Prostate gland (tissue), 2 donors: ENCODE data around the gene BCKDK. TPM values are rescaled to one million over a fixed set of nuclear protein-coding genes. Genes with fewer than 3 reads are reported as not detected.

Experiments
- DNase-seq: peaks from one replicate; pipeline ENCODE4 v3.0.0-alpha.2; 2019; ENCODE audit warnings: low spot score
- H3K27ac ChIP-seq, 2 donors: fragments of 200-600 bp; sonication (generic); 2 replicates each; pipeline ENCODE4 v1.5.1; 2017 to 2019
- H3K27me3 ChIP-seq: fragments of 200-600 bp; sonication (generic); replicated peaks from 2 replicates; pipeline ENCODE4 v1.5.1; 2019; ENCODE audit not compliant: insufficient read depth
- H3K36me3 ChIP-seq, 2 donors: fragments of 200-600 bp; sonication (generic); 1 replicate in 1 of 2; 2 replicates in 1 of 2; pipeline versions ENCODE4 v1.5.1 to v1.8.1; 2017 to 2019
- H3K4me1 ChIP-seq: fragments of 200-600 bp; sonication (generic); replicated peaks from 2 replicates; pipeline ENCODE4 v1.5.1; 2019
- H3K4me3 ChIP-seq, 2 donors: fragments of 200-600 bp; sonication (generic); 2 replicates each; pipeline ENCODE4 v1.5.1; 2017 to 2019
- H3K9me3 ChIP-seq: fragments of 200-600 bp; sonication (generic); 2 replicates; pipeline ENCODE4 v1.5.1; 2017
- POLR2A ChIP-seq: fragments of 450-650 bp; IDR thresholded peaks from one replicate; pipeline ENCODE4 v1.6.1; 2016; ENCODE audit warnings: antibody characterized with exemption, mild to moderate bottlenecking
- POLR2AphosphoS5 ChIP-seq: sonication (generic); formaldehyde crosslinking; IDR thresholded peaks from one replicate; pipeline ENCODE4 v1.6.1; 2017; ENCODE audit warnings: antibody characterized with exemption
- WGBS: methylation state at CpG from one replicate; pipeline ENCODE4 v1.1.5; 2018; 5-methylcytosine and 5-hydroxymethylcytosine counted together
- intact Hi-C: fragments of 100-400 bp; cut with DNase I; formaldehyde crosslinking; loops from one replicate; pipeline ENCODE4 v1.14.2; 2022
- total RNA-seq, 2 donors: library from RNA; depleted of rRNA; stranded (reverse); fragments of >200 nt; gene quantifications; one replicate each; pipeline ENCODE4 v1.1.0, GENCODE V29; 2016
- TF ChIP-seq, protein P1 (sequence below), 4 experiments: fragments of 200-600 bp in 2 of 4; fragments of 450-650 bp in 2 of 4; sonication (generic) in 2 of 4; IDR thresholded peaks; 1 replicate in 3 of 4; 2 replicates in 1 of 4; pipeline ENCODE4 v1.5.1; 2016 to 2019; ENCODE audit warnings: antibody characterized with exemption in 4 of 4, mild to moderate bottlenecking in 2 of 4, moderate library complexity in 2 of 4

The BCKDK gene
- total RNA-seq, 2 donors from 2014 or later = 78.5 to 80.6 TPM

GRCh38 chr16:31081428-31082351 lies 26.5 kb upstream of the BCKDK start:
- intact Hi-C loops = no loop called here
- Histone ChIP-seq H3K9me3 (no peaks in the 10 kb centered on the region), H3K36me3 (peaks cover 4 to 36% of the 10 kb centered on the region in 2 donors), H3K27me3 (no peaks in the 10 kb centered on the region), H3K4me1 (no peaks in the 10 kb centered on the region), H3K4me3 (no peak overlapping the region), H3K27ac (no peak overlapping the region)
- no peak for DNase-seq
- TF ChIP-seq, protein P1, sequence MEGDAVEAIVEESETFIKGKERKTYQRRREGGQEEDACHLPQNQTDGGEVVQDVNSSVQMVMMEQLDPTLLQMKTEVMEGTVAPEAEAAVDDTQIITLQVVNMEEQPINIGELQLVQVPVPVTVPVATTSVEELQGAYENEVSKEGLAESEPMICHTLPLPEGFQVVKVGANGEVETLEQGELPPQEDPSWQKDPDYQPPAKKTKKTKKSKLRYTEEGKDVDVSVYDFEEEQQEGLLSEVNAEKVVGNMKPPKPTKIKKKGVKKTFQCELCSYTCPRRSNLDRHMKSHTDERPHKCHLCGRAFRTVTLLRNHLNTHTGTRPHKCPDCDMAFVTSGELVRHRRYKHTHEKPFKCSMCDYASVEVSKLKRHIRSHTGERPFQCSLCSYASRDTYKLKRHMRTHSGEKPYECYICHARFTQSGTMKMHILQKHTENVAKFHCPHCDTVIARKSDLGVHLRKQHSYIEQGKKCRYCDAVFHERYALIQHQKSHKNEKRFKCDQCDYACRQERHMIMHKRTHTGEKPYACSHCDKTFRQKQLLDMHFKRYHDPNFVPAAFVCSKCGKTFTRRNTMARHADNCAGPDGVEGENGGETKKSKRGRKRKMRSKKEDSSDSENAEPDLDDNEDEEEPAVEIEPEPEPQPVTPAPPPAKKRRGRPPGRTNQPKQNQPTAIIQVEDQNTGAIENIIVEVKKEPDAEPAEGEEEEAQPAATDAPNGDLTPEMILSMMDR (IDR thresholded peaks at IDR 0.05) = no peak
- TF ChIP-seq POLR2AphosphoS5 = no peak
- no peak for TF ChIP-seq POLR2A
- 75% methylated on average over 23 of the region's 26 CpGs for WGBS

DNA sequence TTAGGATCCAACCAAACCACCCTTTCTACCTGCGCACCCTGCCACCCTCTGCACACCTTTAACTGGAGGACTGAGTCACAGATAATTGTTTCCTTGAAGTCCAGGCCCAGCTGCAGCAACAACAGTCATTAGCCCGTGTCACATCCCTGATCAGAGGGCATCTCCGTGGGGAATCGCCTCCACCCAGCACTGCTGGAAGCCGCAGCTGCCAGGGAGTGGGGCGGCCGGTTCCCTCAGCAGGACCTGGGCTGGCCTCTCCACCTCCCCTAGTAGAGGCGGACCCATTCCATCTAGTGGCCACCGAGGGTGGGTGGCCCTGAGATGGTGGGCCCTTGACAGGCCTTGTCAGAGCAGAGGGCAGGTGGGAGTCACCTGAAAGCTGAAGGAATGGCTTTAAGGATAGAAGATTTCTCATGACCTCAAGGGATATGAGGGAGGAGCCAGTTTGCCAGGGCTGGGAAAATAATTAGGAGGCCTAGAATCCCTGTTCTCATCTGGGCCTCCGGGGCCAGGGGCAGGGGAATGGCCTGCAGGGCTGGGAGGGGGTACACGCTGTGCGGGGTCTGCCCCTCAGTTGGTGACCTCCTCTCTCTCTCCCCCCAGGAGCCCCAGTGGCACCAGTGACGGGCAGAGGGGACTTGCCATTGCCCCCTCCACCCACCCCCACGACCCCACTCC lies 25.7 kb upstream of the BCKDK start:
- no peaks in the 10 kb centered on the region for H3K9me3 ChIP-seq
- H3K27me3 ChIP-seq = no peaks in the 10 kb centered on the region
- no peak overlapping the region for H3K4me3 ChIP-seq
- peaks cover 0 to 28% of the 10 kb centered on the region in 2 donors for H3K36me3 ChIP-seq
- intact Hi-C loops = no loop called here
- no peaks in the 10 kb centered on the region for H3K4me1 ChIP-seq
- TF ChIP-seq POLR2A (no peak), POLR2AphosphoS5 (no peak)
- TF ChIP-seq, protein P1 (IDR thresholded peaks at IDR 0.05) = no peak
- H3K27ac ChIP-seq = no peak overlapping the region
- no peak for DNase-seq
- WGBS = 79% methylated on average over 14 of the region's 14 CpGs

DNA sequence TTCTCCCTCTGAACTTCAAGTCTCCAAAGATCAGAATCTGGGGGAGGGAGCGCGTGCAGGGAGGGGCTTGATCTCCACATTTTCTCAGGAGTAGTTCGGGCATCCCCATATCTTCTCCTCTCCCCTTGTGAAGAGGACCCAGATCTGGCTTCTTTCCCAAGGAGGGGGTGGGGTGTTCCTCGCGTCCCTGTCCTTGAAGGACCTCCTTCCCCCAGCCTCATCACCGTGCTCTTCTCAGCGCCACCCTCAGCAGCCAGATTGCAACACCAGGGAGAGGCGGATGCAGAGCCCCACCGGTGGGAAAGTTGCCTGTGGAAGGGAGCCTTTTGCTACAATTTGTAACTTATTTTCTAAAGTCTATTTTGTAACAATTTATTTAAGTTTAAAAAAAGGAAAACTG lies 25.1 kb upstream of the BCKDK start:
- no peak for TF ChIP-seq POLR2A
- H3K36me3 ChIP-seq = peaks cover 0 to 22% of the 10 kb centered on the region in 2 donors
- no peak overlapping the region for H3K27ac ChIP-seq
- DNase-seq = no peak
- intact Hi-C loops = no loop called here
- H3K27me3 ChIP-seq = no peaks in the 10 kb centered on the region
- H3K4me3 ChIP-seq = no peak overlapping the region
- WGBS = 70% methylated on average over 9 of the region's 9 CpGs
- H3K4me1 ChIP-seq = no peaks in the 10 kb centered on the region
- H3K9me3 ChIP-seq = no peaks in the 10 kb centered on the region

DNA sequence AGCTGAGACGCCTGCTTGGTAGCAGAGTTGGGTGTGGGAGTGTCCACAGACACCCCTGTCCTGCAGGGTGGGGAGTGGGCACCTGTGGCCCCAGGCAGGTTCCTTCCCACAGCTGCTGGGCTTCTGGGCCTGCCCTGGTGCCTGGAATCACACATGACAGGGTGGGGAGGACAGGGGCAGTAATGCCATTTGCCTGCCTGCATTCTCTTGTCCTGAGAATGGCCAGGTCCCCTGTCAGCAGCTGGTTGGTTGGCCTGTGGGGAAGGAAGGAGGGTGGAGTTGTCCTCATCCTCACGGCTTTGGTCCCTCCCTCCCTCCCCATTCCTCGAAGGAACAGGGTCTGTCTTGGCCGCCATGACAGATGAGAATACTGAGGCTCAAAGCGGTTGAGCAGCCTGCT lies 24.6 kb upstream of the BCKDK start:
- Histone ChIP-seq H3K9me3 (no peaks in the 10 kb centered on the region), H3K27me3 (no peaks in the 10 kb centered on the region), H3K27ac (no peak overlapping the region), H3K36me3 (peaks cover 0 to 17% of the 10 kb centered on the region in 2 donors), H3K4me1 (no peaks in the 10 kb centered on the region), H3K4me3 (no peak overlapping the region)
- DNase-seq = no peak
- intact Hi-C loops = no loop called here
- no peak for TF ChIP-seq POLR2AphosphoS5
- no peak for TF ChIP-seq POLR2A
- TF ChIP-seq, protein P1 (IDR thresholded peaks at IDR 0.05) = no peak
- WGBS = 69% methylated on average over 5 of the region's 5 CpGs

DNA sequence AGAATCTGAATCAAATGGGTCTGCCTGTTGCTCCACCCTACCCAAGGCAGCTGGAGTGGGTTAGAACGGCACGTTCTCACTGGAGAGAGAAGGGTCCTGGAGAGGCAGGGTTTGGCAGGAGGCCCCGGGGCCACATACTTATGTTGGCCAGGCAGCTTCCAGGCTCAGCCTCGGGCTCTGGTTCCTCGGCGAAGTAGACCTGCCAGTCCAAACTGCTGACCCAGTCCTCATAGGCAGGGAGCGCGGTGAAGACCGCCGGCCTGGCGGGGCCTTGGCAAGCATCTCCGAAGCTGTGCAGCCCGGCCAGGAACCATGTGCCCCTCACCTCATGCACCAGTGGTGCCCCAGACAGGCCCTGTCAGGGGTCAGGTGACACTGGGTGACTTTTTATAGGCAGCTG lies 24.2 kb upstream of the BCKDK start:
- Histone ChIP-seq H3K27ac (no peak overlapping the region), H3K36me3 (peaks cover 0 to 14% of the 10 kb centered on the region in 2 donors), H3K27me3 (no peaks in the 10 kb centered on the region), H3K4me3 (no peak overlapping the region), H3K9me3 (no peaks in the 10 kb centered on the region), H3K4me1 (no peaks in the 10 kb centered on the region)
- 80% methylated on average over 11 of the region's 13 CpGs for WGBS
- TF ChIP-seq, protein P1 (IDR thresholded peaks at IDR 0.05) = no peak
- TF ChIP-seq POLR2A = no peak
- TF ChIP-seq POLR2AphosphoS5 = no peak
- no peak for DNase-seq
- intact Hi-C loops = no loop called here
